HEK293 (cell line): ENCODE measurements around the gene SETD7.

Experiments used
- ZSCAN30 ChIP-seq: fragments of 450-650 bp; IDR thresholded peaks from 2 replicates; pipeline ENCODE4 v1.5.1; 2018; ENCODE audit warnings: missing biosample characterization, mild to moderate bottlenecking, missing genetic modification characterization, moderate library complexity
- TF ChIP-seq, protein P1 (sequence below): fragments of 450-650 bp; formaldehyde crosslinking; IDR thresholded peaks from 2 replicates; pipeline ENCODE4 v1.5.1; 2016; ENCODE audit warnings: missing biosample characterization, missing genetic modification characterization

- TF ChIP-seq, protein P1, sequence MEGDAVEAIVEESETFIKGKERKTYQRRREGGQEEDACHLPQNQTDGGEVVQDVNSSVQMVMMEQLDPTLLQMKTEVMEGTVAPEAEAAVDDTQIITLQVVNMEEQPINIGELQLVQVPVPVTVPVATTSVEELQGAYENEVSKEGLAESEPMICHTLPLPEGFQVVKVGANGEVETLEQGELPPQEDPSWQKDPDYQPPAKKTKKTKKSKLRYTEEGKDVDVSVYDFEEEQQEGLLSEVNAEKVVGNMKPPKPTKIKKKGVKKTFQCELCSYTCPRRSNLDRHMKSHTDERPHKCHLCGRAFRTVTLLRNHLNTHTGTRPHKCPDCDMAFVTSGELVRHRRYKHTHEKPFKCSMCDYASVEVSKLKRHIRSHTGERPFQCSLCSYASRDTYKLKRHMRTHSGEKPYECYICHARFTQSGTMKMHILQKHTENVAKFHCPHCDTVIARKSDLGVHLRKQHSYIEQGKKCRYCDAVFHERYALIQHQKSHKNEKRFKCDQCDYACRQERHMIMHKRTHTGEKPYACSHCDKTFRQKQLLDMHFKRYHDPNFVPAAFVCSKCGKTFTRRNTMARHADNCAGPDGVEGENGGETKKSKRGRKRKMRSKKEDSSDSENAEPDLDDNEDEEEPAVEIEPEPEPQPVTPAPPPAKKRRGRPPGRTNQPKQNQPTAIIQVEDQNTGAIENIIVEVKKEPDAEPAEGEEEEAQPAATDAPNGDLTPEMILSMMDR (tag by site-specific recombination): no peak; the same call in 1 of the 2 replicates
- TF ChIP-seq ZSCAN30: no peak
Measured at GRCh38 chr4:139530833-139531427, 25.1 kb downstream of the SETD7 start.
